Peyer's patch (tissue), 4 donors: ENCODE results near the gene CHURC1. TPM values are rescaled to one million over a fixed set of nuclear protein-coding genes. Genes with fewer than 3 reads are reported as not detected.

Experiments used
- DNase-seq, 3 donors: peaks; one replicate each; pipeline ENCODE4 v3.0.0-alpha.2; 2017 to 2019
- H3K27ac ChIP-seq, 4 donors: fragments of 200-600 bp; sonication (generic); one replicate each; pipeline ENCODE4 v1.5.1; 2016 to 2019
- H3K27me3 ChIP-seq, 2 donors: fragments of 200-600 bp; sonication (generic); one replicate each; pipeline ENCODE4 v1.5.1; 2019
- H3K36me3 ChIP-seq, 3 donors: fragments of 200-600 bp; sonication (generic); one replicate each; pipeline ENCODE4 v1.5.1; 2016 to 2019
- H3K4me1 ChIP-seq, 4 donors: fragments of 200-600 bp; sonication (generic); one replicate each; pipeline ENCODE4 v1.5.1; 2016 to 2019
- H3K4me3 ChIP-seq, 4 donors: fragments of 200-600 bp; sonication (generic); 1 replicate in 3 of 4; 2 replicates in 1 of 4; pipeline ENCODE4 v1.5.1; 2016 to 2019; ENCODE audit warnings: mild to moderate bottlenecking in 1 of 4
- H3K9me3 ChIP-seq, 4 donors: fragments of 200-600 bp; sonication (generic); one replicate each; pipeline ENCODE4 v1.5.1; 2016 to 2019; ENCODE audit warnings: mild to moderate bottlenecking in 1 of 4
- POLR2A ChIP-seq, 2 donors: fragments of 450-650 bp; IDR thresholded peaks; one replicate each; pipeline ENCODE4 v1.5.1; 2017; ENCODE audit warnings: antibody characterized with exemption in 2 of 2, mild to moderate bottlenecking in 2 of 2, moderate library complexity in 2 of 2
- total RNA-seq, 4 donors: library from RNA; depleted of rRNA; stranded (reverse); fragments of >200 nt; gene quantifications; one replicate each; pipeline ENCODE4 v1.1.0, GENCODE V29; 2016
- TF ChIP-seq, protein P1 (sequence below), 6 experiments: fragments of 450-650 bp in 4 of 6; fragments of 200-600 bp in 2 of 6; sonication (generic) in 1 of 6; IDR thresholded peaks; one replicate each; pipeline ENCODE4 v1.5.1; 2017 to 2019; ENCODE audit warnings: antibody characterized with exemption in 6 of 6, mild to moderate bottlenecking in 3 of 6, moderate library complexity in 1 of 6

CHURC1 gene
- total RNA-seq, 4 donors from 2014 or later = 51.2 to 72.3 (median 69.7) TPM

DNA sequence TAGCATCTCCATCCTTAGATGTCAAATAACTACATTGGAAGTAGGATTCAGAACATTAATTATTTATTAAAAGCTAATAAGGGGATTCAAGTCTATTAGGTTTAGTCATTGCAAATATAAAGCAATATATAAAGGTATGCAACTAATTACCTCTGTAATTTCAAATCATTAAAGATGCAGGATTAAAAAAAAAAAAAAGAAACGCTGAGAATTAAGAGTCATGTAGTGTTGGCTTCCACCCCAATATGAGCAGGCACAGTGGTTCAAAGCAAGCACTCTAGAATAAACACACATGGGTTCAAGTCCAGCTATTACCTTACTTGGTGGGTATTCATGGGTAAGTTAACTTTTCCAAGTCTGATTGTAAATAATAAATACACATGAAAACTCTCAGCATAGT lies 45.4 kb upstream of the CHURC1 start:
- TF ChIP-seq, protein P1, sequence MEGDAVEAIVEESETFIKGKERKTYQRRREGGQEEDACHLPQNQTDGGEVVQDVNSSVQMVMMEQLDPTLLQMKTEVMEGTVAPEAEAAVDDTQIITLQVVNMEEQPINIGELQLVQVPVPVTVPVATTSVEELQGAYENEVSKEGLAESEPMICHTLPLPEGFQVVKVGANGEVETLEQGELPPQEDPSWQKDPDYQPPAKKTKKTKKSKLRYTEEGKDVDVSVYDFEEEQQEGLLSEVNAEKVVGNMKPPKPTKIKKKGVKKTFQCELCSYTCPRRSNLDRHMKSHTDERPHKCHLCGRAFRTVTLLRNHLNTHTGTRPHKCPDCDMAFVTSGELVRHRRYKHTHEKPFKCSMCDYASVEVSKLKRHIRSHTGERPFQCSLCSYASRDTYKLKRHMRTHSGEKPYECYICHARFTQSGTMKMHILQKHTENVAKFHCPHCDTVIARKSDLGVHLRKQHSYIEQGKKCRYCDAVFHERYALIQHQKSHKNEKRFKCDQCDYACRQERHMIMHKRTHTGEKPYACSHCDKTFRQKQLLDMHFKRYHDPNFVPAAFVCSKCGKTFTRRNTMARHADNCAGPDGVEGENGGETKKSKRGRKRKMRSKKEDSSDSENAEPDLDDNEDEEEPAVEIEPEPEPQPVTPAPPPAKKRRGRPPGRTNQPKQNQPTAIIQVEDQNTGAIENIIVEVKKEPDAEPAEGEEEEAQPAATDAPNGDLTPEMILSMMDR (IDR thresholded peaks at IDR 0.05) = no peak
- TF ChIP-seq POLR2A (IDR thresholded peaks at IDR 0.05) = no peak
- H3K27ac ChIP-seq = no peak overlapping the region
- no peaks in the 10 kb centered on the region for H3K9me3 ChIP-seq
- H3K36me3 ChIP-seq = no peaks in the 10 kb centered on the region
- no peak overlapping the region for H3K4me3 ChIP-seq
- no peaks in the 10 kb centered on the region for H3K4me1 ChIP-seq
- DNase-seq = no peak
- no peaks in the 10 kb centered on the region for H3K27me3 ChIP-seq

- H3K27me3 ChIP-seq = no peaks in the 10 kb centered on the region
- H3K36me3 ChIP-seq = no peaks in the 10 kb centered on the region
- H3K4me1 ChIP-seq = no peaks in the 10 kb centered on the region
- no peak for DNase-seq
- no peak for TF ChIP-seq POLR2A (IDR thresholded peaks at IDR 0.05)
- TF ChIP-seq, protein P1 (IDR thresholded peaks at IDR 0.05) = no peak
- H3K9me3 ChIP-seq = no peaks in the 10 kb centered on the region
- H3K4me3 ChIP-seq = no peak overlapping the region
- no peak overlapping the region for H3K27ac ChIP-seq
Measured at GRCh38 chr14:64870160-64870559, 44.1 kb upstream of the CHURC1 start.

DNA sequence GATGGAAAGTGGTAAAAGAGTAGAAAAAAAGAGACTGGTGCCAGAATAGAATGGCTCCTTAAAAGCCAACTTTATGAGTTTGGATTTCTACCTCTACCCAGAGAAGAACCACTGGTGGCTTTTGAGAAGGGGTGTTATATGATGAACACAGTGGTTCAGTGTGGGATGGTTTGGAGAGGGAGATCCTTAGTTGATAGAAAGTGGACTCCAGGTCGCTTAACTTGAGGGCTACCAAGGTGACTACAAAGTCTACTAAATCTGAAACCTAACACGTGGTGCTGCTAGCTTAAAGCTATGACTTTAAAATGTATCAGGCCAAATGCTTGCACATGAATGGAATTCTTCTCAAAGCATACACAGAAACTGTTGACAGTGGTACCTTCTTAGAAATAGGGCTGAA lies 42.9 kb upstream of the CHURC1 start:
- no peaks in the 10 kb centered on the region for H3K36me3 ChIP-seq
- TF ChIP-seq, protein P1 (IDR thresholded peaks at IDR 0.05) = no peak
- no peak for TF ChIP-seq POLR2A (IDR thresholded peaks at IDR 0.05)
- no peak for DNase-seq
- H3K27me3 ChIP-seq = no peaks in the 10 kb centered on the region
- H3K4me1 ChIP-seq = no peaks in the 10 kb centered on the region
- no peak overlapping the region for H3K4me3 ChIP-seq
- H3K9me3 ChIP-seq = no peaks in the 10 kb centered on the region
- H3K27ac ChIP-seq = no peak overlapping the region

DNA sequence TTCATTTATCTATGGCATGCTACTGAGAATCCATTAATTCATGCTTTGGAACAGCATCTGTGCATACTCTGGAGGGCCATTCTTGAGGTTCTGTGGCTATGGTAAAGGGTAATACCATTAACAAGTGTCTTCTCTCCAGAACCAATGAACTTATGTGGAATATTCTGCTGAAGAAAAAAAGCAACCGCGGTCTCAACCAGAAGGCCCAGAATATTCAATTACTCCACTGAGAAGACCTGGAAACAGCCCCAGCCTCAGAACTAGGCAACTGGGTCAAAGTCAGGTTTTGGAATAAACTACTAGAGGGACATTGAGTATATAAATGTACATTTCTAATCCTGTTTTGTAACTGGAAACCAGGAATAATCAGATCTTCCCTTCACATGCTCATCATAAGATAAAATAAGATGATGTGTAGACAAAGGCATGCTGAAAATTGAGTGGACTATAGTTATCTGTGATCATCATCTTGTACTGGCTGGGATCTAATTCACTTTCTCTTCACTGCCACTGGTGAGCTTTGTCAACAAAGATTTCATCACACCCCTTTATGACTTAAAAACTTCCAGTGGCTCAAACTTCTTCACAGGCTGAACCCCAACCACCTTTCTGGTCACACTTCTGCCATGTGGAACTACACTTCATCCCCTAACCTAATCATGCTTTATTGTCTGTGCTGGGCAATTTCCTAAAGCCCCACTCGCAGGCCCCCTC lies 40.6 kb upstream of the CHURC1 start:
- no peak for TF ChIP-seq POLR2A (IDR thresholded peaks at IDR 0.05)
- TF ChIP-seq, protein P1 (IDR thresholded peaks at IDR 0.05) = no peak
- no peak for DNase-seq

GRCh38 chr14:64875350-64875749 lies 38.9 kb upstream of the CHURC1 start:
- DNase-seq = no peak
- H3K27me3 ChIP-seq = peaks cover 0 to 6% of the 10 kb centered on the region in 2 donors
- H3K9me3 ChIP-seq = no peaks in the 10 kb centered on the region
- no peak overlapping the region for H3K27ac ChIP-seq
- H3K36me3 ChIP-seq = no peaks in the 10 kb centered on the region
- TF ChIP-seq, protein P1 (IDR thresholded peaks at IDR 0.05) = no peak
- no peak for TF ChIP-seq POLR2A (IDR thresholded peaks at IDR 0.05)
- no peak overlapping the region for H3K4me3 ChIP-seq
- peaks cover 0 to 15% (median 3%) of the 10 kb centered on the region in 4 donors for H3K4me1 ChIP-seq

More for the DNA sequence above, 40.6 kb upstream of the CHURC1 start:
- Histone ChIP-seq H3K9me3 (no peaks in the 10 kb centered on the region), H3K4me3 (no peak overlapping the region), H3K27ac (no peak overlapping the region), H3K4me1 (no peaks in the 10 kb centered on the region), H3K27me3 (no peaks in the 10 kb centered on the region), H3K36me3 (no peaks in the 10 kb centered on the region)
